Measurements from ENCODE around the gene PATZ1. TPM values are rescaled to one million over a fixed set of nuclear protein-coding genes. Genes with fewer than 3 reads are reported as not detected.

Gene PATZ1
- polyA plus RNA-seq, 1 of the 3 experiments (the other 2 are of a cell fraction) = 21.8 TPM

DNA sequence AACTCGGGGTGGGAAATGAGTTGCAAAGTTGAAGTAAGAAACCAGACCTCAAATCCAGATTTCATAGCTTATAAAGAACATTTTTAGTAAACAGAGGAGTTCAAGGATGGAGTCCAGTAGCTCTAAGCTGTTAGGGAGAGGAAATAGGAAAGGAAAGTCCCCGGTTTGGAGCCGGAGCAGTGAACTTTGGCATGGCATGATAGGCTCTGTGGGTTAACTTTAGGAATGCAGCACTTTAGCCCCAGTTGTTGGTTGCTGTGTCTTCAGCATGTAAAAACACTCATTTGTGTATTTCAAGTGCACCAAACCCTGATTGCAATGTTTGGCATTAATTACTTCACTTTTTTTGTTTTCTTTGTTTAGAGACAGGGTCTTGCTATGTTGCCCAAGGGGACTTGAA is 45.2 kb downstream of the PATZ1 start:
- ChIA-PET CTCF (interaction anchor here (2.0 to 5.3 kb wide), 3 partner anchors 14 to 89 kb away, joined by 9 to 58 read pairs (median 10); partner anchors contain the start of gene LIMK2), POLR2A (interaction anchor here (0.9 kb wide), 1 partner anchor 12 kb away, joined by 3 read pairs; no protein-coding TSS in a partner anchor)
- Histone ChIP-seq H2AFZ (ENCODE audit: low read depth) (no peak overlapping the region), H3F3A (replicated peaks; ENCODE audit: insufficient read depth) (peaks cover 4% of the 10 kb centered on the region), H3K9me2 (no peaks in the 10 kb centered on the region), H3K79me2 (ENCODE audit: insufficient read depth) (no peaks in the 10 kb centered on the region), H4K20me1 (ENCODE audit: insufficient read depth) (no peaks in the 10 kb centered on the region), H3K4me3 (ENCODE audit: low read depth in 2 of 2, low read length in 1 of 2) (no peak overlapping the region), H3K4me2 (no peak overlapping the region), H3K9ac (no peak overlapping the region), H3K4me1 (ENCODE audit: control insufficient read depth in 1 of 2, insufficient read depth in 2 of 2, low read depth in 1 of 2, low read length in 1 of 2) (peaks cover 0 to 8% of the 10 kb centered on the region in 2 experiments; a peak in 2 of 4 replicates), H3K9me3 (no peaks in the 10 kb centered on the region), H3K36me3 (replicated peaks in 1 of 2; ENCODE audit: control insufficient read depth in 1 of 2, insufficient read depth in 2 of 2, low read length in 1 of 2) (no peaks in the 10 kb centered on the region), H3K27me3 (ENCODE audit: insufficient read depth) (no peaks in the 10 kb centered on the region), H3K27ac (ENCODE audit: low read depth in 2 of 2, low read length in 1 of 2) (no peak overlapping the region)
- TF ChIP-seq, protein P1, sequence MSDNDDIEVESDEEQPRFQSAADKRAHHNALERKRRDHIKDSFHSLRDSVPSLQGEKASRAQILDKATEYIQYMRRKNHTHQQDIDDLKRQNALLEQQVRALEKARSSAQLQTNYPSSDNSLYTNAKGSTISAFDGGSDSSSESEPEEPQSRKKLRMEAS (IDR thresholded peaks at IDR 0.05; ENCODE audit: low read depth) = no peak
- TF ChIP-seq, protein P2, sequence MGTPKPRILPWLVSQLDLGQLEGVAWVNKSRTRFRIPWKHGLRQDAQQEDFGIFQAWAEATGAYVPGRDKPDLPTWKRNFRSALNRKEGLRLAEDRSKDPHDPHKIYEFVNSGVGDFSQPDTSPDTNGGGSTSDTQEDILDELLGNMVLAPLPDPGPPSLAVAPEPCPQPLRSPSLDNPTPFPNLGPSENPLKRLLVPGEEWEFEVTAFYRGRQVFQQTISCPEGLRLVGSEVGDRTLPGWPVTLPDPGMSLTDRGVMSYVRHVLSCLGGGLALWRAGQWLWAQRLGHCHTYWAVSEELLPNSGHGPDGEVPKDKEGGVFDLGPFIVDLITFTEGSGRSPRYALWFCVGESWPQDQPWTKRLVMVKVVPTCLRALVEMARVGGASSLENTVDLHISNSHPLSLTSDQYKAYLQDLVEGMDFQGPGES (IDR thresholded peaks at IDR 0.05; ENCODE audit: low read depth, low read length) = no peak
- TF ChIP-seq, protein P3, sequence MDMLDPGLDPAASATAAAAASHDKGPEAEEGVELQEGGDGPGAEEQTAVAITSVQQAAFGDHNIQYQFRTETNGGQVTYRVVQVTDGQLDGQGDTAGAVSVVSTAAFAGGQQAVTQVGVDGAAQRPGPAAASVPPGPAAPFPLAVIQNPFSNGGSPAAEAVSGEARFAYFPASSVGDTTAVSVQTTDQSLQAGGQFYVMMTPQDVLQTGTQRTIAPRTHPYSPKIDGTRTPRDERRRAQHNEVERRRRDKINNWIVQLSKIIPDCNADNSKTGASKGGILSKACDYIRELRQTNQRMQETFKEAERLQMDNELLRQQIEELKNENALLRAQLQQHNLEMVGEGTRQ (IDR thresholded peaks at IDR 0.05; ENCODE audit: borderline replicate concordance, low read depth, low read length) = no peak
- TF ChIP-seq SIN3A (IDR thresholded peaks at IDR 0.05; ENCODE audit: borderline replicate concordance, low read depth, low read length) (no peak), JUND (IDR thresholded peaks at IDR 0.05) (no peak), GATA2 (CRISPR knock-in tag; IDR thresholded peaks at IDR 0.05) (no peak), MEF2A (IDR thresholded peaks at IDR 0.05; ENCODE audit: borderline replicate concordance, low read depth) (no peak), EP300 (IDR thresholded peaks at IDR 0.05; ENCODE audit: borderline replicate concordance in 1 of 2, low read depth in 1 of 2, low read length in 1 of 2) (no peak), NFIC (IDR thresholded peaks at IDR 0.05; ENCODE audit: borderline replicate concordance) (no peak), SMC3 (IDR thresholded peaks at IDR 0.05; ENCODE audit: low read depth, low read length) (no peak), ELF1 (IDR thresholded peaks at IDR 0.05) (no peak), NRF1 (IDR thresholded peaks at IDR 0.05; ENCODE audit: low read depth, low read length) (no peak), FOXJ3 (CRISPR knock-in tag; IDR thresholded peaks at IDR 0.05) (no peak)
- TF ChIP-seq, protein P4, sequence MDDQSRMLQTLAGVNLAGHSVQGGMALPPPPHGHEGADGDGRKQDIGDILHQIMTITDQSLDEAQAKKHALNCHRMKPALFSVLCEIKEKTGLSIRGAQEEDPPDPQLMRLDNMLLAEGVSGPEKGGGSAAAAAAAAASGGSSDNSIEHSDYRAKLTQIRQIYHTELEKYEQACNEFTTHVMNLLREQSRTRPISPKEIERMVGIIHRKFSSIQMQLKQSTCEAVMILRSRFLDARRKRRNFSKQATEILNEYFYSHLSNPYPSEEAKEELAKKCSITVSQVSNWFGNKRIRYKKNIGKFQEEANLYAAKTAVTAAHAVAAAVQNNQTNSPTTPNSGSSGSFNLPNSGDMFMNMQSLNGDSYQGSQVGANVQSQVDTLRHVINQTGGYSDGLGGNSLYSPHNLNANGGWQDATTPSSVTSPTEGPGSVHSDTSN (IDR thresholded peaks at IDR 0.05) = no peak
- TF ChIP-seq, protein P5, sequence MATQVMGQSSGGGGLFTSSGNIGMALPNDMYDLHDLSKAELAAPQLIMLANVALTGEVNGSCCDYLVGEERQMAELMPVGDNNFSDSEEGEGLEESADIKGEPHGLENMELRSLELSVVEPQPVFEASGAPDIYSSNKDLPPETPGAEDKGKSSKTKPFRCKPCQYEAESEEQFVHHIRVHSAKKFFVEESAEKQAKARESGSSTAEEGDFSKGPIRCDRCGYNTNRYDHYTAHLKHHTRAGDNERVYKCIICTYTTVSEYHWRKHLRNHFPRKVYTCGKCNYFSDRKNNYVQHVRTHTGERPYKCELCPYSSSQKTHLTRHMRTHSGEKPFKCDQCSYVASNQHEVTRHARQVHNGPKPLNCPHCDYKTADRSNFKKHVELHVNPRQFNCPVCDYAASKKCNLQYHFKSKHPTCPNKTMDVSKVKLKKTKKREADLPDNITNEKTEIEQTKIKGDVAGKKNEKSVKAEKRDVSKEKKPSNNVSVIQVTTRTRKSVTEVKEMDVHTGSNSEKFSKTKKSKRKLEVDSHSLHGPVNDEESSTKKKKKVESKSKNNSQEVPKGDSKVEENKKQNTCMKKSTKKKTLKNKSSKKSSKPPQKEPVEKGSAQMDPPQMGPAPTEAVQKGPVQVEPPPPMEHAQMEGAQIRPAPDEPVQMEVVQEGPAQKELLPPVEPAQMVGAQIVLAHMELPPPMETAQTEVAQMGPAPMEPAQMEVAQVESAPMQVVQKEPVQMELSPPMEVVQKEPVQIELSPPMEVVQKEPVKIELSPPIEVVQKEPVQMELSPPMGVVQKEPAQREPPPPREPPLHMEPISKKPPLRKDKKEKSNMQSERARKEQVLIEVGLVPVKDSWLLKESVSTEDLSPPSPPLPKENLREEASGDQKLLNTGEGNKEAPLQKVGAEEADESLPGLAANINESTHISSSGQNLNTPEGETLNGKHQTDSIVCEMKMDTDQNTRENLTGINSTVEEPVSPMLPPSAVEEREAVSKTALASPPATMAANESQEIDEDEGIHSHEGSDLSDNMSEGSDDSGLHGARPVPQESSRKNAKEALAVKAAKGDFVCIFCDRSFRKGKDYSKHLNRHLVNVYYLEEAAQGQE (IDR thresholded peaks at IDR 0.05; ENCODE audit: low read depth, low read length) = no peak
- no peak for DNase-seq
- 84% methylated on average over 3 of the region's 3 CpGs for WGBS (ENCODE audit: low lambda C conversion rate)

All from SK-N-SH (cell line).